HG03442 (cell line): Measurements from ENCODE around the gene AMBRA1.
"Not testable (repeated sequence)": the region's sequence is repeated elsewhere in the genome, so short reads cannot be mapped to it uniquely, and the experiment has no call there.

ENCODE experiments used
- ATAC-seq: cut with Tn5 transposase; IDR thresholded peaks from one replicate; pipeline ENCODE4 v1.9.1; 2021; ENCODE audit warnings: mild to moderate bottlenecking, moderate library complexity; ENCODE audit not compliant: unreplicated experiment

AMBRA1 gene

DNA sequence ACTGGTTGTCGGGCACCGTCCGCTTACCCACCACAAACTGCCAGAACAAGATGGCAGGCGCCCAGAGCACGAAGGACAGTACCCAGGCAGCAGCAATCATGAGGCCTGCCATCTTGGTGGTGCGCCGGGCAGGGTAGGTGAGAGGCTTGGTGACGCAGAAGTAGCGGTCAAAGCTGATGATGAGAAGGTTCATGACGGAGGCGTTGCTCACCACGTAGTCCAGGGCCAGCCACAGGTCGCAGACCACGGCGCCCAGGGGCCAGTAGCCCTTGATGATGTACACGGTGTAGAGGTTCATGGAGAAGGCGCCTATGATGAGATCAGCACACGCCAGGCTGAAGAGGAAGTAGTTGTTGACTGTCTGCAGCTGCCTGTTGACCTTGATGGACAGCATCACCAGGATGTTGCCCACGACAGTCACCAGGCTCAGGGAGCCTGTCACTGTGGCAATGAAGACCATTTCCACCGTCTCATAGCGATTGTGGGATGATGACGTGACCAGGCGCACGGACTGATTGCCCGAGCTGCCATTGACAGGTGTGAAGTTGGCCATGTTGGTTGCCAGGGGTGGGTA is 207.7 kb downstream of the AMBRA1 start:
- no peak for ATAC-seq

DNA sequence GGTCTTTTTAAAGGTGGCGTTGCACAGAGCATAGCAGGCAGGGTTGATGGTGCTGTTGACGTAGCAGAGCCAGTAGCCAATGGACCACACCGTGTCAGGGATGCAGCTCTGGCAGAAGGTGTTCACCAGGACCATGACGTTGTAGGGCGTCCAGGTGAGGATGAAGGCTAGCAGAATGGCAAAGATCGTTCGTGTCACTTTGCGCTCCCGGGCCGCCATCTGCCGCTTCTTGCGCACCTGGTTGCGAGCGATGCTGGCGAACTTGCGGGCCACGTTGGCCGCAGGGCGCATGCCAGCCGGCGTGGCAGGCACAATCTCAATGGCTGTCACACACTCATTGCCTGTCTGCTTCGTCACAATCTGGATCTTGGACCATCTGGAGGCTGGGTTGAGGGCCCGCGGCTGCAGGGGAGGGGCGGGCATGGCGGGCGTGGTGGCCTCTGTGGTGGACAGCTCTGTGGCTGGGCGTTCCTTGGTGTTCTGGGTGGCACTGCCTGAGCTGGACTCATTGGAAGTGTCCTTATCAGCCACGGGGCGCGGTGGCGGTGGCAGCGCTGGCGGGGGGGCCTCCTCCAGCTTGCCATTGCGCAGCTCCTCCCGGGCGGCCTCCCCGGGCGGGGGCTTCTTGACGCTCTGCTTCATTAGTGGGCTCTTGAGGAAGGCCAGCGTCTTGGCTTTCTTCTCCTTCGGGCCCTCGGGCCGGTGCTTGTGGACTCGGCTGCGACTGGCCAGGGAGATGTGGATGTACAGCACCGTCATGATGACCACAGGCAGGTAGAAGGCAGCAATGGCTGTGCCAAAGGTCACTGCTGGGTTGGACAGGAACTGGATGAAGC is 208.4 kb downstream of the AMBRA1 start:
- no peak for ATAC-seq

DNA sequence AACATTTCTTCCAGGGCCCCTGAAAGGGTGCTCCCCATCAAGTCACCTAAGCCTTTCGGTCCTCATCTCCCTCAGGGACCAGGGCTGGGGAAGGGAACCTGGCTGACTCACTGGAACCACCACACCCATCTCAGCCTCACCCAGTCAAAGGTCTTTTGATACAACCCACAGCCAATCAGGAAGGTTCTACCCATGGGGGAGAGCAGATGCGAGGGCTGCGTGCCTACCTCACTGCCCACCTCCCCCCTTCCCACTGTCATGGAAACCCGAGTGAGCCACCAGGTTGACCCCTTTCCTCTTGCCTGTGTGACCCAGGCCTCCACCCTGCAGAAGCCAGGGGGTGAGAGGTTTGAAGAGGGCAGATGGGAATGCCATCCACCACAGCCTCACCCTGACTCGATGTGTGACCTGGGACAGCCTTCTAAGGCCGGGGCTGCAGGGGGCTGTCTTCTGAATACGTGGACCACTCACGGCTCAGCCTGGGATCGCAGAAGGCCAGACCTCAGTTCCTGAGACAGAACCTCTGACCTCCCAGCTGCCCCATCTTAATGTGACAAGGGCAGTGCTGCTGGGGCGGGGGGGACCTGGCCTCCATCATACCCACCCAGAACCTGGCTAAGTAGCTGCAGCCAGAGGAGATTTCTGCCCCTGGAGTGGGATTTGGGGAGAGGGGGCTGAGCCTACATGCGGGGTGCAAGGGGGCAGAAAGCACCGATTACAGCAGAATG is 209.7 kb downstream of the AMBRA1 start:
- ATAC-seq: no peak

DNA sequence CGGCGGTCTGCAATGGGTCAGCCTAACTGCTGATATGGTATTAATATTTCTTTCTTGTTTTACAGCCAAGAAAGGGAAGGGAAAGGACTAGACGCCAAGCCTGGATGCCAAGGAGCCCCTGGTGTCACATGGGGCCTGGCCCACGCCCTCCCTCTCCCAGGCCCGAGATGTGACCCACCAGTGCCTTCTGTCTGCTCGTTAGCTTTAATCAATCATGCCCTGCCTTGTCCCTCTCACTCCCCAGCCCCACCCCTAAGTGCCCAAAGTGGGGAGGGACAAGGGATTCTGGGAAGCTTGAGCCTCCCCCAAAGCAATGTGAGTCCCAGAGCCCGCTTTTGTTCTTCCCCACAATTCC is 210.4 kb downstream of the AMBRA1 start:
- ATAC-seq: no peak

DNA sequence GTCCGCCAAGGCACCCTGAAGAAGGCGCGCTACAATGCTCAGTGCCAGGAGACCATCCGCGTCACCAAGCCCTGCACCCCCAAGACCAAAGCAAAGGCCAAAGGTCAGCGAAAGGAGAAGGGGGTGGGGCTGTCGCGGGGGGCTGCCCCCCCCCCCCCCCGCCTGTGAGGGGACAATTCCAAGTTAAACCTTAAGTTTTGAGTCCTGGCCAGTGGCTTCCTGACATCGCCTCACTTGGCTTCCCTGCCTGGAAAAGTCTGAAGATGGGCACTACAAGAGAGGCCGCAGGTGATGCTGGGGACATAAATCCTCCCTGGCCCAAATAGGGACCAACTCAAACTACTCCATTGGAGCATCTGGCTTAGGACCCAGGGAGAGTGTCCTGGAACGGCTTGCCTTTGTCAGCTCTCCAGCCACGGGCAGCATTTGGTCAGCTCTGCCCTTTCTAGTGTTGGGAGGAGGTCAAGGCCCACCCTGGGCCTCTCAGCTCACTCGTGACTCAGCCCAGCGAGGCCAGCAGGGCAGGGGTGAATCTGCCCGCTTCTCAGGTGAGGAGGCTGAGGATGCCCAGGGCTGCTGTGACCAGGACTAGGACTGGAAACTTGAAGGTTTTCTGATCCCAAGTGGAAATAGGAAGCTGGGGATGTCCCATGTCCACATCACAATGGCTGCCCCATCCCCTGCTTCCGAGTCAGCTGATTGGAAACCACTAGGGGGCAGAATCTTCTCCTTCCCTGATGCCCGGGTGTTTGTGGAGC is 211.0 kb downstream of the AMBRA1 start:
- ATAC-seq: no peak

DNA sequence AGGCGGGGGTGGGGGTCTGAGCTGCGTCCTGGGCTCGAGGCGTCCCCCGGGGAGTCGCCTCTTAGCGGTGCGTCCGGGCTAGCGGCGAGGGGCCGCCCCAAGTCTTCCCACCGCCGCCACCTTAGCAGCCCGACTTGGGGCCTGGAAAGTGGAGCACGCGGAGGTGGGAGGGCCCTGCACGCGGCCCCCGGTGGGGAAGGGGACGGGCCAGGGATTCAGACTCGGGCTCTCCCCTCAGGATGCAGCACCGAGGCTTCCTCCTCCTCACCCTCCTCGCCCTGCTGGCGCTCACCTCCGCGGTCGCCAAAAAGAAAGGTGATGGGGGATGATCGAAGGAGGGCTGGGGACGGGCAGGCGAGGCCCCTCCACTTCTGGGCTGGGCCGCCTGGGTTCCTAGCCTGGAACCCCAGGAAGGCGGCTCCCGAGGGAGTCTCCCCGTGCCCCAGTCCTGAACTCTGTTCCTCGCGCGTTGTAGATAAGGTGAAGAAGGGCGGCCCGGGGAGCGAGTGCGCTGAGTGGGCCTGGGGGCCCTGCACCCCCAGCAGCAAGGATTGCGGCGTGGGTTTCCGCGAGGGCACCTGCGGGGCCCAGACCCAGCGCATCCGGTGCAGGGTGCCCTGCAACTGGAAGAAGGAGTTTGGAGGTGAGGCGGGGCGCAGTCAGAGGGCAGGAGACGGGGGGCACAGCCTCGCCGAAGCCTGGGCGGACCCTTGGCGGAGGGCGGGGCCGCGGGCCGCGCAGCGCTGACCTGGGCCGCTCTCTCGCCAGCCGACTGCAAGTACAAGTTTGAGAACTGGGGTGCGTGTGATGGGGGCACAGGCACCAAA is 211.8 kb downstream of the AMBRA1 start:
- ATAC-seq: no peak

DNA sequence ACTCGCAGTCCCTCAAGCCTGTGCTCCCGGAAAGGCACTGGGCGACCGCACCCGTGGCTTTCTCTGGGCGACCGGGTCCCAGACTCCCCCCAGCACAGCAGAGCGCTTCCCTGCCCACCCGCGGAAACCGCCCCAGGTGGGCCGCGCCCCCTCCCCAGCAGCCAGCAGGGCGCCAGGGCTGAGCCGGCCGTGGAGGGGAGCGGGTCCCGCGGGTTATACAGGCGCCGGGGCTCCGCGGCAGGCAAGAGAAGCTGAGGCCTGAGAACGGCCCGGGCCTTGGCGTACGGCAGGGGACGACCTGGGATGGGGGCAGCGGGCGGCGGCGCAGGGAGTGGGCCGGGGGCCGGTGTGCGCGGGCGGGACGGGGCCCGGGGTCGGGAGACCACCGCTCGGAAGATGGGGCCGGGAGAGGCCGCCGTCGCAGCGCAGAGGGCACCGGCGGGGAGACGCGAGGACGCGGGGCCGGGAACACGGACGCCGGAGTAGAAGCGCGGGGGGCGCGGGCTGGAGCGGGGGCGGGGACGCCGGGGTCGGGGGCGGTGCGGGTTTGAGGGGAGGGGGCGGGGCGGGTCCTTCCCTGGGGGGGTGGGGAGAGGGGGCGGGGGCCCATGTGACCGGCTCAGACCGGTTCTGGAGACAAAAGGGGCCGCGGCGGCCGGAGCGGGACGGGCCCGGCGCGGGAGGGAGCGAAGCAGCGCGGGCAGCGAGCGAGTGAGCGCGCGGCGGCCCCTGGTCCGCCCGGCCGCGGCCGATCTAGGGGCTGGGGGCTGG is 212.6 kb downstream of the AMBRA1 start, which contains the start of gene MDK:
Gene MDK, plus strand, starts transcription at position 622 of the 771 bp plus-strand sequence. CDS start 389 bp downstream, outside the sequence.
- ATAC-seq: no peak

DNA sequence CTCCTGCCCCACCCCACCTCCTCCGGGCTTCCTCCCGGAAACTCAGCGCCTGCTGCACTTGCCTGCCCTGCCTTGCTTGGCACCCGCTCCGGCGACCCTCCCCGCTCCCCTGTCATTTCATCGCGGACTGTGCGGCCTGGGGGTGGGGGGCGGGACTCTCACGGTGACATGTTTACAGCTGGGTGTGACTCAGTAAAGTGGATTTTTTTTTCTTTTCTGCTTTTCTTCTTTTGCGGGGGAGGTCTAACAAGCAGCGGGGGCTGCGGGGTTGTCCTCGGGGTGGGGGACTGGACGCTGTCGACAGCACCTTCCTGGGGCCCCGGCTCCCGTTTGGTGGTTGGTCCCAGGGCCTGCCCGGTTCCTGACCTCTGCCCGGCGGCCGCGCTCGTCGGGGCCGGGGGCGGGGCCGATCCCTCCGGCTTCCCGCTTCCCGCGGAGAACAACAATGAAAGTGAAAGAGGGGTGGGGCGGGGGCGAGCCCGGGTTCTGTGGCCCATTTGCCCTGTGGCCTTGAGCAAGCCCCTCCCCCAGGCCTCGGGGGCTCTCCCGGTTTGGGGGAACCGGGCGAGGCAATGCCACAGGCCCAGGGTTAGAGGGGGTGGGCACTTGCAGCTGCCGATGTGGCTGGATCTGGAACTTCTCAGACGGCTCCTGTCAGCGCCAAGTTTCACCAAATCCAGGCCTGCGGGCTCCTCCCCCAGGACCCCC is 213.3 kb downstream of the AMBRA1 start:
- ATAC-seq: no peak

DNA sequence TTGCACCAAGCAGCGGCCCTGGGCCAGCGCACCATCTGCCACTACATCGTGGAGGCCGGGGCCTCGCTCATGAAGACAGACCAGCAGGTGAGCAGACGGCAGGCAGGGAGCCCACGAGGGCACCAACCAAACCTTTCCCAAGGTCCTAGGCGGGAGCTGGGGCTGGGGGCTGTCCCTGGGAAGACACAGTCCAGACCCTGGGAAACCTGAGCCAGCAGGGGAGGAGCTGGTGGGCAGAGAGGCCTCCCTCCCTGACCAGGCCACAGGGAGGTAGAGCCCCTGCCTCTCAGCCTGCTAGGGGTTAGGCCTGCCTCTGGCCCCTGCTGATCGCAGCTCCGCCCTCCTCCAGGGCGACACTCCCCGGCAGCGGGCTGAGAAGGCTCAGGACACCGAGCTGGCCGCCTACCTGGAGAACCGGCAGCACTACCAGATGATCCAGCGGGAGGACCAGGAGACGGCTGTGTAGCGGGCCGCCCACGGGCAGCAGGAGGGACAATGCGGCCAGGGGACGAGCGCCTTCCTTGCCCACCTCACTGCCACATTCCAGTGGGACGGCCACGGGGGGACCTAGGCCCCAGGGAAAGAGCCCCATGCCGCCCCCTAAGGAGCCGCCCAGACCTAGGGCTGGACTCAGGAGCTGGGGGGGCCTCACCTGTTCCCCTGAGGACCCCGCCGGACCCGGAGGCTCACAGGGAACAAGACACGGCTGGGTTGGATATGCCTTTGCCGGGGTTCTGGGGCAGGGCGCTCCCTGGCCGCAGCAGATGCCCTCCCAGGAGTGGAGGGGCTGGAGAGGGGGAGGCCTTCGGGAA is 214.1 kb downstream of the AMBRA1 start:
- not testable (repeated sequence) for ATAC-seq

DNA sequence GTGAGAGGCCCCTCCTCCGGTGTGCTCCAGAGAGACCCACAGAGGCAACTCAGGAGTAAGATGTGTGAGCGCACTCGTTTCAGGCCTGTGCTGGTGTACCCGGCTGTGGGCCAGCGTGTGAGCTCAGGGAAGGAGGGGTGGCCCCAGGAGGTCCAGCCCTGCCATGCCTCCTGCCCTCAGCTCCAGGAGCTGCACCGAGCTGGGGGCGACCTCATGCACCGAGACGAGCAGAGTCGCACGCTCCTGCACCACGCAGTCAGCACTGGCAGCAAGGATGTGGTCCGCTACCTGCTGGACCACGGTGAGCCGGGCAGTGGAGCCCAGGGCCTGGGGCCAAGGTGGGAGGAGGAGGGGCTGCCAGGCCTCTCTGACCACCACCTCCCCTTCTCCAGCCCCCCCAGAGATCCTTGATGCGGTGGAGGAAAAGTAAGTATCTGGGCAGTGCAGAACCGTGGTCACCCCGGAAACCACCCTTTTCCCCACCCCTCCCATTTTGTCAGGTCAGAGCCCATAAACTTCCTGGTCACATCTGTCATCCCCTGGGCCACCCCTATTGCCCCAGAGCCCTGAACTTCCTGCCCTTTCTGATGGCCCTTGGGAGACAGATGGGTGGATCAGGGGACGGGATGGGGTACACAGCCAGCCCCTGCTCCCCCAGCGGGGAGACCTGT is 214.9 kb downstream of the AMBRA1 start:
- no peak for ATAC-seq

DNA sequence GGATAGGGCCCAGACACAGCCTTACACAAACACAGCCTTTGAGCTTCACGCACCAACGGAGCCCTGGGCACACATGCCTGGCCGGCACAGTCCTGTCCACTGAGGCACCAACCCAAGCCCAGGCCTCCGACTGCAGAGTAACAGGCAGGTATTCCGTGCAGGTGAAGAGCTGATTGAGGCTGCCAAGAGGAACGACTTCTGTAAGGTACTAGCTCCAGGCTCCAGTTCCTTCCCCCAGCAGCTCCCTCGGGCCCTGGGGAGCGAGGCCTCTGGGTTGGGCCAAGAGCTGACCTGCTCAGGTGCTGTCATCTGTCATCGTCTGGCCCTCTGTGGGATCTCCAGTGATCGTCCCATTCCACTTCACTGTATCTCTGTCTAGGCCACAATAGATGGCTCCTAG is 215.5 kb downstream of the AMBRA1 start:
- no peak for ATAC-seq

DNA sequence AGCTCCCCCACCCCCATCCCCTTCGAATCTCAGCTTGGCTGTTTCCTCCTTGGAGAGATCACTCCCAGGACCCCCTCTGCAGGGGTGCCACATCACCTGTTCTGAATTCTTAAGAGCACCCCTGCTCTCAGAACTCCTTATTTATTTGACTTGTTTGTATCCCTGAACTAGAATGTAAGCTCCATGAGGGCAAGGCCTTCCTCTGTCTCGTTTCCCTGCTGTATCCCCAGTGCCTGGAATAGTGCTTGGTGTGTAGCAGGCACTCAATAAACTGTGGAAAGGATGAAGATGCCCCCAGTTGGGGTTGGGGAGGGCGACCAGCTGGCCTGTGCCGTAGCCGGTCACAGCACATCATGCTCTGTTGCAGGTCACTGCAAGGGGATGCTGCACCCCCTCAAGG is 216.0 kb downstream of the AMBRA1 start:
- ATAC-seq: no peak

DNA sequence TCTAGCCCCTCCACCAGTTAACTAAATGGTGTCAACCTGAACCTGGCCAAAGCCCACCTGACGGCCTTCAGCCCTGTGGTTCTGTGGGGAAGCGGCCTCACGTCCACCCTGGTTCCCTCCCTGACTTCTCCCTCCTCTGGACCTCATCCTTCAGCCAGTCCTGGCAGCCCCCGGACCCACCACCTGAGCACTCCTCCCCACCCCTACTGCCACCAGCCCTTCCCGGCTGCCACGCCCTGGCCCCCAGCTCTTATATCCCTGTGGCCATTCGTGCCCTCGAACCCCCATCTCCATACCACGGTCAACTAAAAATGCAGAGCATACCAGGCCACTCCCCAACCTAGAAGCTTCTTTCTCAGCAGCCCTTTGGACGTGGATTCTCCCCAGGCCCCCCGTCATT is 216.5 kb downstream of the AMBRA1 start:
- ATAC-seq: no peak

DNA sequence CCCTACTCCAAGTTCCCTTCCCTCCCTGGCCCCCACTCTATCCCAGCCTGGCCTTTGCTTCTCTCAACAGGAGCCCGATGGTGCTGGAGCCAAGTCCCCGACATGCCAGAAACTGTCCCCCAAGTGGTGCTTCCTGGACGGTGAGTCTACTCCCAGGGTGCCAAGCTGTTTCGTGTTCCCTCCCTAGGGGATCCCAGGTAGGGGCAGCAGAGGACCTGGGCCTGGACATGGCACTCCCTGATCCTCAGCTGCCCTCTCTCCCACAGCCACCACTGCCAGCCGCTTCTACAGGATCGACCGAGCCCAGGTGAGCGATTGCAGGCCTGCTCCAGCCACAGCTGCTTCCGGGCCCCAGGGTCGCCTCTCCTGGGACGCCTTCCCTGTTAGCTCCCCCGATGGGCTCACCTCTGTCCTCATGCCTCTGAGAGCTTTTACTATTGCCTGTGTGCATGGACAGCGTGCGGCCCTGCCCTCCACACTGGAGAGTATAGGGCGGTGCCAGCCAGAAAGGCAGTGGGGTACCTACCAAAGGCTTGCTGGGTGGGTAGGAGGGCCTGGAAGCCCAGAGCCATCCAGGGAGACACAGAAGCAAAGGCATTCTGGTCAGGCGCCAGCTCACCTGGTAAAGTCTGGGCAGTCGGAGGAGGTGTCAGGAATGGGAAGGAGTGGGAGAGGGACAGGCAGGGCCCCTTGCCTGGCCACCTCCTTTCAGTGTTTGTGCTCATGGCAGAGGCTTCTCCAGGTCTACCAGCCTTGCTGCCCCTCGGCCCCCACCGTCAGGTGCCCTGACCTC is 217.4 kb downstream of the AMBRA1 start:
- ATAC-seq: no peak

DNA sequence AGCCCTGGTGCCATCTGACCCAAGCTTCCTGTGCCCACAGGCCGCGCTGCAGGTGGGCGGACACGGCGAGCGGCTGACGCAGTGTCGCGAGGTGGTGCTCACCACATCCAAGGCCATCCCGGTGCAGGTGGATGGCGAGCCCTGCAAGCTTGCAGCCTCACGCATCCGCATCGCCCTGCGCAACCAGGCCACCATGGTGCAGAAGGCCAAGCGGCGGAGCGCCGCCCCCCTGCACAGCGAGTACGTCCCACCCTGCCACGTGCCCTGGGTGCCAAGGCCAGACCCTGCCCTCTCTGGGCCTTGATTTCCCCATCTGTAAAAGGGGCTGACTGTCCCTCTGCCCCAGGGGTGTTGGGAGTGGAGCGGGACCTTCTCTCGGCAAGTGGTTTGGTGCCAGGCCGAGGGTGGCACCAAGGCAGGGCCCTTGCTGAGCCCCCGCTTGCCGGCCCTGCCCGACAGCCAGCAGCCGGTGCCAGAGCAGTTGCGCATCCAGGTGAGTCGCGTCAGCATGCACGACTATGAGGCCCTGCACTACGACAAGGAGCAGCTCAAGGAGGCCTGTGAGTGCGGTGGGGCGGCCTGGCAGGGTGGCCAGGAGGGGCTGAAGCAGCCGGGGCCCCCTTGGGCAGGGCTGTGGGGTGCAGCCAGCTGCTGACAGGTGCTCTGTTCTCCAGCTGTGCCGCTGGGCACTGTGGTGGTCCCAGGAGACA is 218.3 kb downstream of the AMBRA1 start:
- no peak for ATAC-seq

DNA sequence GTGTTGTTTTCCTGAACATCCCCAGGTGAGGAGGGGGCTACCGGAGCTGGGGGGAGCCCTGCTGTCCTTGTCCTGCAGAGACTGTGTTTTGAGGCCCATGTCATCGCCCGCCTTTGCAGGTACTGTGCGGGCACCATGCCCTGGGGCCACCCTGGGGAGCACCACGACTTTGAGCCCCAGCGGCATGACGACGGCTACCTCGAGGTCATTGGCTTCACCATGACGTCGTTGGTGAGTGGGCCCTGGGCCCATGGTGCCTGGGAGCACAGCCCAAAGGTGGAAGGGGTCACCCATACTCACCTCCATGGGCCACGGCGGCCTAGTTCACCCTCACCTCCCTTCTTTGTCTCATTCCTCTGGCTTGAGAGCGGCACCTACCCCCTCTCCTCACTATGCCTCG is 219.0 kb downstream of the AMBRA1 start:
- no peak for ATAC-seq
